GM18868 (cell line): Measurements from ENCODE around the gene ZNF525.
"Not testable (repeated sequence)": the region's sequence is repeated elsewhere in the genome, so short reads cannot be mapped to it uniquely, and the experiment has no call there.

ENCODE experiments used
- ATAC-seq: cut with Tn5 transposase; IDR thresholded peaks from one replicate; pipeline ENCODE4 v1.9.1; 2021; ENCODE audit warnings: mild to moderate bottlenecking, moderate library complexity; ENCODE audit not compliant: unreplicated experiment

ZNF525 gene

GRCh38 chr19:53365134-53365898, at the start of gene ZNF525:
Gene ZNF525, plus strand, starts transcription at chr19:53365705. Its CDS starts 6,577 bp downstream, at chr19:53372282.
- ATAC-seq = peak; percentile 94

GRCh38 chr19:53328967-53329366, 36.5 kb upstream of the ZNF525 start:
- ATAC-seq = no peak

GRCh38 chr19:53332484-53332883, 33.0 kb upstream of the ZNF525 start:
- ATAC-seq = no peak

GRCh38 chr19:53333066-53333462, 32.4 kb upstream of the ZNF525 start:
- no peak for ATAC-seq

GRCh38 chr19:53333463-53334449, 31.7 kb upstream of the ZNF525 start, which contains the start of gene ZNF845:
Gene ZNF845, plus strand, starts transcription at chr19:53333749. Its CDS starts 7,559 bp downstream, at chr19:53341308.
- peak; percentile 94 for ATAC-seq

- ATAC-seq = not testable (repeated sequence)
Measured at GRCh38 chr19:53344403-53344802, 21.1 kb upstream of the ZNF525 start.

GRCh38 chr19:53355739-53356138, 9.8 kb upstream of the ZNF525 start:
- no peak for ATAC-seq

- ATAC-seq = no peak
Measured at GRCh38 chr19:53357821-53358581, 7.5 kb upstream of the ZNF525 start.

- ATAC-seq = not testable (repeated sequence)
Measured at GRCh38 chr19:53360056-53360455, 5.4 kb upstream of the ZNF525 start.

GRCh38 chr19:53365899-53366493, 491 bp downstream of the ZNF525 start:
- ATAC-seq = peak; percentile 53

GRCh38 chr19:53372196-53372595, 6.7 kb downstream of the ZNF525 start:
- no peak for ATAC-seq

- ATAC-seq = no peak
Measured at GRCh38 chr19:53374288-53374687, 8.8 kb downstream of the ZNF525 start.

GRCh38 chr19:53374743-53375142, 9.2 kb downstream of the ZNF525 start:
- no peak for ATAC-seq

- ATAC-seq = no peak
Measured at GRCh38 chr19:53381376-53381775, 15.9 kb downstream of the ZNF525 start.

- ATAC-seq = no peak
Measured at GRCh38 chr19:53388168-53388567, 22.7 kb downstream of the ZNF525 start.

- no peak for ATAC-seq
Measured at GRCh38 chr19:53388904-53389303, 23.4 kb downstream of the ZNF525 start.

- ATAC-seq = no peak
Measured at GRCh38 chr19:53389571-53389970, 24.1 kb downstream of the ZNF525 start.

- ATAC-seq = no peak
Measured at GRCh38 chr19:53389978-53390377, 24.5 kb downstream of the ZNF525 start.

- ATAC-seq = no peak
Measured at GRCh38 chr19:53394522-53394973, 29.0 kb downstream of the ZNF525 start.
